GM21529 (cell line): ENCODE measurements around the gene CYP46A1.

Source experiments
- ATAC-seq: cut with Tn5 transposase; IDR thresholded peaks from one replicate; pipeline ENCODE4 v1.9.1; 2021; ENCODE audit not compliant: unreplicated experiment

Gene CYP46A1

GRCh38 chr14:99686557-99687283 is 2.6 kb downstream of the CYP46A1 start:
- ATAC-seq: no peak

GRCh38 chr14:99687284-99688209 is 3.4 kb downstream of the CYP46A1 start:
- no peak for ATAC-seq

DNA sequence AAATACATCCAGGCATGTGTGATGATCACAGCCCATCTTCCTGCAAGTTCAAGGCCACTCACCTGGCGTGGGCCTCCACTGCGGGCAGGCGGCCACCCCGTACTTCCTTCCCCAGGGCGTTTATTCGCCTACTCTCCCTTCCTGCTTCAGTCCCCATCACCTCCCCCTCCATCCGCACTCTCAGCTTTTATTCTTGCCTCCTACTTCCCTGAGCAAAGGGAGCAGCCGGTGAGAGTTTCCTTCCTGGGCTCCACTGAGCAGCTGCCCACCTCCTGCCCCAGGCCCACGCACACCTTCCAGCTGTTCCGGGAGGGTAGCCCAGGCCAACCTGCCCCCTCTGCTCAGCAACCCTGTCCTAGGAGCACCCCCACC is 4.1 kb downstream of the CYP46A1 start:
- no peak for ATAC-seq

DNA sequence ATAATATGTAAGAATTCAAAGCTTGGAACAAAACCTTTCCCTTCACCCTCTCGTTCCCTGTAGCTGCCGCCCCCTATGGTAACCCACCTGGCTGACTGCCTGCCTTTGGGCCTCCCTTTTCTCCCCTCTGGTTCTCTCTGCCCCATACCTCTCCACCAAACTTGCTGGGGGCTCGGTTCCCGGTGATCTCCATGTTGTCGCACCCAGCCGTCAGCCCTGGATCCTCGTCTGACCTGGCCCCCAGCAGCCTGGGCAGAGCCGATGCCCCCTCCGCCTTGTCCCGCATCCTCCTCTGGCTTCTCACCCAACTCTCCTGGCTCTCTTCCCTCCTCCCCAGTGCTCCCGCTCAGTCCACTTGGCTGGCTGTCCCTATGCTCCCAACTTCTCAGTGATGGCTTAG is 4.5 kb downstream of the CYP46A1 start:
- ATAC-seq: no peak

- no peak for ATAC-seq
These were observed 5.5 kb downstream of the CYP46A1 start for GRCh38 chr14:99689266-99690236.

DNA sequence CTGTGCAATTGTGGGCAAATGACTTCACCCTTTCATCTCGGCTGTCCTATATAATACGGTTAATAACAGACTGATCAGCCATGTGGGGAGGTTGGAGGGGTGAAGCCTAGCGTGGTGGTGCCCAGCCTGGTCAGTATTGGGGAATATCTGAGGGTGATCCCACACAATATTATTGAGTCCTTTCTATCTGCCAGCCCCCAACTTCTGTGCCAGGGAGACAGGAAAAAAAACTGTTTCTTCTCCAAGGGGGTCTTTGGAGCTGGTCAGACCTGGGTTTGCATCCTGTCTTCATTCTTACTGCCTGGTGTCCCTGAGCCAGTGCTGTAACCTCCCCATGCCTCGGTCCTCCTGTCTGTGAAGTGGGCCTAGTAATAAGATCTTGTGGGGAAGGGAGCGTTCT is 6.5 kb downstream of the CYP46A1 start:
- ATAC-seq: no peak

DNA sequence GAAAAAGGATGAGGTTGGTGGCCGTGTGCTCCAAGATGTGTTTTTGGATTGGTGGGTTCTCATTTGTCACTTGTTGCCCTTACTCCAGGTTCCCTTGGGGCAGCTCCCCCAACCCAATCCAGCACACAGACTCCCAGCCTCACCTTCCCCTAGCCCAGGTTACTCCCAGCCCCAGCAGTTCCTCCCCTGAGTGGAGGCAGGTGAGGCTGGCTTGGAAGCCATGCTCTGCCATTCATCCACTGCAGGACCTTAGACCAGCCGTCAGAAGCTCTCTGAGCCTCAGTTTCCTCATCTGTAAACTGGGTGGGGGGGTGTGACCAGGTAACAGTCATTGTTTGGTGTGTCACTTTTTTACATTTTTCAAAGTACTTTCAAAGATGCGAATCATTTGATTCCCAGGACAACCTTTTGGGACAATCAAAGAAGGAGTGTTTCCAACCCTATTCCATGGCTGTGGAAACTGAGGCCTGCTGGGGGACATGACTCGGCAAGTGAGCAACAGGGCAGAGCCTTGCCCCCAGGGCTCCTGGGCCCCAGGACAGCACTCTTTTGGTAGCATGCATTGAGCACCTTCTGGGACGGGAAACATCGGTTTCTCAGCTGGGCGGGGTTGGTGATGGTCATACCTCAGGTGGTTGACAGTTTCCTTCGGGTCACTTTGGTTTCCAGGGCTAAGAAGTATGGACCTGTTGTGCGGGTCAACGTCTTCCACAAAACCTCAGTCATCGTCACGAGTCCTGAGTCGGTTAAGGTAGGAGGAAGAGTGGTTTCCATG is 7.2 kb downstream of the CYP46A1 start:
- ATAC-seq: no peak

GRCh38 chr14:99693918-99694317 is 9.8 kb downstream of the CYP46A1 start:
- no peak for ATAC-seq

GRCh38 chr14:99696929-99697328 is 12.8 kb downstream of the CYP46A1 start:
- ATAC-seq: no peak

DNA sequence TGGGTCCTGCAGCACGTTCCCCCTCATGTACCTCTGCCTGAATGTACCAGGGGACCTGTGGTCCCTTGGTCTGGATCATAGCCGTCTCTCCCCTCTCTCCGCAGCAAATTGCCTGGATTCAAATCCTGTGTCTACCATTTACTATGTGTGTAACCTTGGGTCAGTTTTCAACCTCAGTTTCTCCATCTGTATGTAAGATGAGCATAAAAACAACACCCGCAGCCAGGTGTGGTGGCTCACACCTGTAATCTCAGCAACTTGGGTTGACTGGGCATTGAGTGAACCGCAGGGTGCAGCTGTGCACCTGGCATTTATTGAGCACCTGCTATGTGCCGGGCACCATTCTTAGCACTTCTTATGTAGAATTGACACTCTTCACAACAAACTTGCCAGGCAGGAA is 14.1 kb downstream of the CYP46A1 start:
- no peak for ATAC-seq

DNA sequence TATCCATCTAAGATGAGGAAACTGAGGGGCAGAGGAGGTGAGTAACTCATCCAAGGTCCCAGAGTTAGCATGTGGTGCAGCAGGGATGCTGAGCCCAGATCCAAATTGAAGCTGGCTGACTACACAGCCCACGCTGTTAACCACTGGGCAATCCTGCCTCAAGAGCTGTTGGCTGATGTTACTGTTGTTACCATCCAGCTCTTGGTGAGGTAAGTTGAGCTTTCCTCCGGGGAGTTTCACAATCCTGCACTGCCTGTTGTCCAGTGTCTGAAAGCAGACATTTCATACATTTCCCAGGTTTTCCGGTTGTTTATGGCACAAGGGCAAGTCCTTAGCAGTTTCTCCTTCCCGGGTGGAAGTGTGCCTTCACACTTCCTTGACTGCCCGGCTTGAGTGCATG is 14.5 kb downstream of the CYP46A1 start:
- no peak for ATAC-seq

DNA sequence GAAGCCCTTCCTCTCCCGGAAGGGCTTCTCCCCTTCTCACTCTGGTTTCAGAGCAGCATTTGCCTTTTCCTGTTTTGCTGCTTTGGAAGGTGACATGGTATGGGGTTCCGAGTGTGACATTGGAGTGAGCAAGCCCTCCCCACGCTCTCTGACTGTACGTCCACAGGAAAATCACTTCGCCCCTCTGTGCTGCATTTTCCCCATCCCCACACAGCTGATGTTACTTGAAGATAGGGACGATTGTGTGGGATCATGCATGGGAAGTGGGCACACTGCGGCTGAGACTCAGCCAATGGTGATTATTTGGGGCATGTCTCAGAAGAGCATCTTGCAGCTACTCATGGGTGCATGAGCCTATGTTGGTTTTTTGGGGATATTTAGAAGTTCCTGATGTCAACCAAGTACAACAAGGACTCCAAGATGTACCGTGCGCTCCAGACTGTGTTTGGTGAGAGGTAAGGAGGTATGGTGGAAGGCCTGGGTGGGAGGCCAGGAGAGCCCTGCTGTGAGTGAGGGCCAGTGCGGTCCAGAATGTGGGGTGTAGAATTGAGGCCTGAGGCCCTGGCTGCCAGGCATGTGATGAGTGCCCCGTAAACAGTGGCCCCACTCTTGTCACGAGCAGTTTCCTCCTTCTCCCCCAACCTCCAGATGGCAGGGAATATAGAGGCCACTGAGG is 15.1 kb downstream of the CYP46A1 start:
- ATAC-seq: no peak

DNA sequence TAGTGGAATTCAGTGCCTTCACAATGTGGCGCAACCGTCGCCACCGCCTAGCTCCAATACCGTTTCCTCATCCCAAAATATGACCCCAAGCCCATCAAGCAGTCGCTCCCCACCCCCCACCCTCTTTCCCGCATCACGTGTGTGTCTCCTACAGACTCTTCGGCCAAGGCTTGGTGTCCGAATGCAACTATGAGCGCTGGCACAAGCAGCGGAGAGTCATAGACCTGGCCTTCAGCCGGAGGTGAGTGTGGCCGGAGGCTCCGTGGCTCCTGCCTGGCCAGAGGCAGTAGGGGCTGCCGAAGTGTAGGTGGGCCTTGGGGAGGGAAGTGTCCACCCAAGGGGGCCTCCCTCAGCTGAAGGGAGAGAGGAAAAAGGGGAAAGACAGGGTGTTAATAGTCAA is 15.8 kb downstream of the CYP46A1 start:
- ATAC-seq: no peak

DNA sequence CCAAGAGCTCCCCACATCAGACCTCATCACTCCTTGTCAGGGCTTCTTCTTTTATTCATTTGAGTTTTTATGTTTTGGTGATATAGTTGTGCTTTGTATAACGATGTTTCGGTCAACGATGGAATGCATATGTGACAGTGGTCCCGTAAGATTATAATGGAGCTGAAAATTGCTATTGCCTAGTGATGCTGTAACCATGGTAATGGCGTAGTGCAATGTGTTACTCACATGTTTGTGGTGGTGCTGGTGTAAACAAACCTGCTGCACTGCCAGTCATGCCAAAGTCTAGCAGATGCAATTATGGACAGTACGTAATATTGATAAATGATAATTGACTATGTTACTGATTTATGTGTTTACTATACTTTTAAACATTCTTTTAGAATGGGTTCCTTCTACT is 16.3 kb downstream of the CYP46A1 start:
- no peak for ATAC-seq

- ATAC-seq: no peak
These were observed 17.2 kb downstream of the CYP46A1 start for GRCh38 chr14:99701260-99701659.

- no peak for ATAC-seq
These were observed 18.0 kb downstream of the CYP46A1 start for GRCh38 chr14:99702115-99702514.

GRCh38 chr14:99703381-99703780 is 19.3 kb downstream of the CYP46A1 start:
- ATAC-seq: no peak

GRCh38 chr14:99704037-99704436 is 19.9 kb downstream of the CYP46A1 start:
- ATAC-seq: no peak

DNA sequence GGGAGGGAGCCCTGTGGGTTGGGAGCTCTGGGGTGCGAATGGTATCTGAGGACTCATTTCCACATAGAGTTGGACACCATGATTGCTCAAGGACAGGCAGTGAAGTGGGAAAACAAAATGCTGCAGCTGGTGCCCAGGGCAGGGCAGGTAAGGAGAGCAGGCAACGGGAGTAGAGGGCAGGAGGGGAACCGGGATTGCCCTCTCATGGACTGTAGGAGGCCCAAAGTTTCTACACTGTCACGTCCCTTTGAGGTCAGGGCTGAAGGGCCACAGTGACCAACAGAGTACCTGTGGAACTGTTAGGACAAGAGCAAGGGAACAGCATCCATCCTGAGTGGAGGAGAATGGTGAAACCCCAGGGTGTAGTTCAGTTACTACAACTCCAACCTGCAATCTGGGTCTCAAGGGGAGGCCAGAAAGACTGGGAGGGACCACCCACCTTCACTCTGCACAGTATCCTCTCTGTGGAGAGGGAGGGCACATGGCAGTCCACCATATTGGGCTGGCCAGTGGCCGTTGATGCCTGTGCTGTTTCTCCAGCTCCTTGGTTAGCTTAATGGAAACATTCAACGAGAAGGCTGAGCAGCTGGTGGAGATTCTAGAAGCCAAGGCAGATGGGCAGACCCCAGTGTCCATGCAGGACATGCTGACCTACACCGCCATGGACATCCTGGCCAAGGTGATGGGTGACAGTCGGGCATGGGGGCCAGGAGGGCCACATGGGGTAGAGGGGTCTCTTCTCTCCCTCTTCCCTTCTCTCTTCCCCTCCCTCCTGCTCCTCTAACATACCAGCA is 22.2 kb downstream of the CYP46A1 start:
- ATAC-seq: no peak
